HG03280 (cell line): Measurements from ENCODE around the gene FOXP1.

Experiments used
- ATAC-seq: cut with Tn5 transposase; IDR thresholded peaks from one replicate; pipeline ENCODE4 v1.9.1; 2021; ENCODE audit warnings: mild to moderate bottlenecking, moderate library complexity; ENCODE audit not compliant: unreplicated experiment

The FOXP1 gene

DNA sequence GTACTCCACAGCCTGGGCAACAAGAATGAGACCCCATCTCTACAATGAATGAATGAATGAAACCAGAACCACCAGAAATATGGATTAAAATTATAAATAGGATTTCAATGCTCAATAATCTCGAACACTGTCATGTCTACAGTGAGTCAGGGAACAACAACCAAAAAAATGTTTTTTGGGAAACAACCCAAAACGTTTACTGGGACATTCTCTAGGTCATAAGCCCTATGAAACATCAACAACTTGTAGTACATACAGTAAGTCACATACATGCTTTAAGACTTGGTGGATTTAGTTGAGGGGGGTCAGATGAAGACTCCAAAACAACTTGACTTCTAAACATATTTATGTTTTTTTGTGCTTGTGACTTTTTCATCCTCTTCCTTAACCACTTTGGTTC is 511.2 kb downstream of the FOXP1 start:
- no peak for ATAC-seq

DNA sequence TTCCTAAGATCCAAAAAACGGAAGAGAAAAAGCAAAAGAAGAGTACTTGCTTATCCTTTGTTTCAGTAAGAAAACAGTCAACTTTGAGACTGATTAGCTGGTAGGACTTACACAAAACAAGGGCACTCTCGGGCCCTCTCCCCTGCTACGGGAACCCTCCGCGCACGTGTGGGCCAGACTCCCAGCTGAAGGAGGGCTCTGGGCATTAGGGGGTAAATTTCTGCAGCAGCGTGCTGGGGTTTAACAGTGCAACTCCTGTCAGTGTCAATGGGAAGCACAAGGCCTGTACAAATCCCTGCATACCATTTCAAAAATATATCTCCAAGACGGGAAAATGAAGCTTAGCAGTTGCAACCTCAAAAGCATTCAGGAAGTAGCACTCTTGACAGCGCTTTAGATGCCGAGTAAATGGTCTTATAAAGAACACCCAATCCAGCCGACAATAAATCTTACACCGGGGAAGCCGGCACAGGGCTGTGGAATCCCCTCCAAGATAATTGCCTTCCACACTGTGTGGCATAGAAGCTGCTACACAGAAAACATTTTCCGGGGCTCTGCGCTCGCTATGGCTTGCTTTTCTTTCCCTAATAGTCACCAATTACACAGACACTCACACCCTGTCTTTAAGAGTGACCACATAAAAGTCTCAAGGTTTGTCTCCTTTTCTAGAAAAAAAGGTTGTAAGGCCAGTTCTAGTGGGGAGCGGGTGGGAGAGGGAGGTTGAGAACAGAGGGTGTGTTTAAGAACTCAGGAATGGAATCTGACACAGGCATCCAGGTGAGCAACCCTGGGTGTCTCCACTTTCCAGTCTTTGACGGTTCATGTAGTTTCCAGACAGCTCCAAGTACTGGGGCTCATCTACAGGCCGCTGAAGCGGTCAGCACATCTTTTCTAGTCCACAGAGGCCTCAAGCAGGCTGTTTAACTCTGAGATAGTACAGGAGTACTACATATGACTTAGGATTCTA is 512.7 kb downstream of the FOXP1 start:
- ATAC-seq, result no peak

GRCh38 chr3:71069797-71070196 is 513.7 kb downstream of the FOXP1 start:
- ATAC-seq, result no peak

DNA sequence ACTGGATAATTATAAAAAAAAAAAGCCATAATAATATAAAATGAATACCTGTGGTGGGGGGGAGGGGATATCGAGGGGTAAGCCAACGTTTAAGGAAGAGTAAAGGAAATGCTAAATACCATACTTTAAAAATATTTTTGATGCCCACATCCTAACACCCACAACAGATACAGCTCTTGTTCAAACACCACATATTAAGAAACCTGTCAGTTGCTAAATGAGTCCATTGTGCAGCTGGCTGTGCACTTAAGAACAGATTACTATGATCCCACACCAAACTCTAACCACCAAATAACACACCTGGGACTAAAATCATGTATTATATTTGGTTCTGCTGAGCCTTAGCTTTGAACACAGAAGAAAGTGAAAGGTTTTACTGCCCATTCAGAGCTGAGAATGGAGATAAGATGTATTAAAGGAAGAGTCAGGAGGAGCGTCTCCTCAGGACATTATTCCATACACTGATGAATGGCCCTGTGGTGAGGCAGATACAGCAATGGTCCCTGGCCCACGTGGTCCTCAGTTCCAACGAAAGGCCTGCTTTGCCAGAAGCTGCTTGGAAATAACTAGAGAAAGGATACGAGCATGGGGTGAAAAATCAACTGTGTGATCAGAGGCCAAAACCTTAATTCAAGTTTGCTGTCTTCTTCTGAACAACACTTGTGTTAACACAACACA is 515.4 kb downstream of the FOXP1 start:
- ATAC-seq, result no peak

DNA sequence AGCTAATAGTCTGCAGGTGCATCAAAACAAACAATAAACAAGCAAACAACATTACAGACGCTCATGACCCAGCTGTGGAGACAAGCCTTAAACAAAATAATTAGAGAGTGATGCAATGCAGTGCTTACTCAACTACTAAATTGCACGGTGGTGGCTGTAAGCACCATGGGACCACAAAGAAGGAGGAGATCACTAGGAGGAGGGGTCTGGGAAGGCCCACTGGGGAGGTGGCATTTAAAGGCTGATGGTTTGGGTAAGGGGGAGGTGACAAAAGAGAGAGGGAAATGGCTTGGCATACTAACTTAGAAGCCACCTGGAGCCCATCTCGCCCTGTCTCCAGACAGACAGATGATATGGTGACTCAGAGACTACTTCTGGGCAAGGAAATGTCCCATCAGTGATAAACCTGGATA is 516.7 kb downstream of the FOXP1 start:
- no peak for ATAC-seq

DNA sequence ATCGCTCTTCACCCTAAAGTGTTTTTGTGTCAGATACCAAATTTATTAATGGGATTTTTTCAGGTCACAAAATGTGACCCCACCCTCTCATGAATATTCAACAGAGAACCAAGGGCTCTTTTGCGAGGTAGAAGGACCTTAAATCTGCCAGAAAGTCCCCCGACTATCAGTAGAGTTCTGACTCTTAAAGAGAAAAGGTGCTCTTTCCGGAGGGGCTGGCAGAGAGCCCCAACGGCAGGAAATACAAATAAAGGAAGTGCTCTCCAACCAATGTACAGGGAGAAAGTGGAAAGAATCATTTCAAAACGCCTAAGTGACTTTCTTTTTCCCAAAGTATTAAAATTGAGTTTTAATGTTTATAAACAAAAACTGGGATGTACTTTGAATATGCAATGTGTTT is 517.2 kb downstream of the FOXP1 start:
- no peak for ATAC-seq

- no peak for ATAC-seq
Observed at GRCh38 chr3:71065764-71066013, 517.8 kb downstream of the FOXP1 start.

- ATAC-seq, result no peak
Observed at GRCh38 chr3:71064956-71065763, 518.4 kb downstream of the FOXP1 start.

DNA sequence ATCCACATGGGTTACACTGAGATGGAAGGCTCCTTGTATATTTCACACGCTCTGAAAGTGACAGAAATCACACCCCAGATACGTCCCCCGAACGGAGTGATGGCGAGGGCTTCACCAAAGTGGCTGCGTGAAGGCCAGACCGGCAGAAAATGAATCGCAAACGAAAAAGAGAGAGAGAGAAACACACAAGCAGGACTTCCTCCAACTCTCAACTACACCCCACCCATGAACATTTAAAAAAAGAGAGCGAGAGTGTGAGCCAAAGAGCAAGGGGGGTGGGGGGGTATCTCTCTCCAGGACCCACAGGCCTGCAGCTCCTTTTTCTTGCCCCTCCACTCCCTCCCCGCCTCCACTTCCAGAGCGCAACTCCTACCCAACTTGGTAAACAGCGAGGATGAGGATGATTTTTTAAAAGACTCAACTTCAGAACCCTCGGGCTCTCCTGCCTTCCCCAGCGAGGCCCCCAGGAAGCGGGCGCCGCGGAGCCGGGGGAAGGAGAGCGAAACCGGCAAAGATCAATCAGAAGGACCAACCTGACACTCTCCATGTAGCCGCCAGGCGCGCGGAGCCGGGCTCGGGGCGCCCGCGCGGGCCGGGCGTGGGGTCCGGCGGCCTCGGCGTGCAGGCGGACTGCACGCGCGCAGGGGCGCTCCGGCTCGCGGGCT is 519.1 kb downstream of the FOXP1 start:
- ATAC-seq, result no peak

- ATAC-seq, result no peak
Observed at GRCh38 chr3:71063773-71064290, 519.7 kb downstream of the FOXP1 start.

- ATAC-seq, result no peak
Observed at GRCh38 chr3:71062952-71063772, 520.4 kb downstream of the FOXP1 start.

DNA sequence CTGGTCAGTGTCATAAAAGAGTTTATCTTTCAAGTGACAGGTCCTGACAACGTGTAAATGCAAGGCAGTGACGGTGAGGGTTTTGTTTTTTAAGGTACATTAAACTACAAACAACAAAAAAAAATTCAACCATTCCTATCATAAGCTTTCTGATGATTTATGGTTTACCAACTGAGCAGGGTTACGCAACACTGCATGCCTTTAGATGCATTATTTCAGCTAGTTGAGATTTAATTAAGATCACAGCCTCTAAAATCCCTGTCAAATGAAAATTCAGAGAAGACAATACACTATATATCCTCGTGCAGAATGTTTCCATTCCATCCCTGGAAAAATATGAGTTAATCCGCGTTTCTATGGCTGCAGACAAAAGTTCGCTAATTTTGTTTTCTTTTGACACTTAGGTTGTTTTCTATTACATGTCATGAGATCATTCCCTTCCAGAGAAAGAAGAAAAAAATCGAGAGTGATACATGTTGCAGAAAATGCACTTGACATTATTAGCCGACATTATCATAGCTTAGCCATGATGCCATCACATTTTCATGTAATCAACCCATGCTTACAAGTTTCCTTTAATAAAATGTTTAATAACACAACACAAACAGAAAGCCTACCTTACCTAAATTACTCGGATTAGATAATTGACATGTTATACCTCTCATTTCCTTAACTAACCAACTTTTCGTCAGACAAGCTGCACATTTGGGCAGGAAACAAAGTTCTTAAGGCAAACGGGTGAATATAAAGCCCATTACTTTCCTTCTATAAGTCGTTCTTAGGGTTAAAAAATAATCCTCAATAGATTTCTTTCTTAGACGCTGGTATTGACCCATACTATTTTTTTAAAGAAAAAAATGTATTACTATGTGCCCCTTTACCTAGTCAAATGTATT is 521.2 kb downstream of the FOXP1 start:
- no peak for ATAC-seq

DNA sequence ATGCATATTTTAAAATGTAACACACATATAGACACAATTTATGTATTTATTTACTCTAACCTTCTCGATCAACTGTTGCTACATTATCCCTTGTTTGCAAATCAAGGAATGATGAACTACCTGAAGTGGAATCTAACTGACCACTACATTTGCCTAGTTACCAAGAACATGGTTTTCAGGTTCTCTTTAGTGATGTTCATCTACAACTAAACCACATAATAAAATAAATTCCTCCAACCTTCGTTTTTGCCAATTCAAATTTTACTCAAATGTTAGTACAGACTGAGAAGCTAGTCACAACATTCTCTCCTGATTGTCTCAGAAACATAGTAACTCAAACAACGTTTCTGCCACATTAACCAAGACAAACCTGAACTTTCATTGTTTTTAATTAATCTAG is 521.9 kb downstream of the FOXP1 start:
- ATAC-seq, result no peak

GRCh38 chr3:71061037-71061436 is 522.5 kb downstream of the FOXP1 start:
- no peak for ATAC-seq

DNA sequence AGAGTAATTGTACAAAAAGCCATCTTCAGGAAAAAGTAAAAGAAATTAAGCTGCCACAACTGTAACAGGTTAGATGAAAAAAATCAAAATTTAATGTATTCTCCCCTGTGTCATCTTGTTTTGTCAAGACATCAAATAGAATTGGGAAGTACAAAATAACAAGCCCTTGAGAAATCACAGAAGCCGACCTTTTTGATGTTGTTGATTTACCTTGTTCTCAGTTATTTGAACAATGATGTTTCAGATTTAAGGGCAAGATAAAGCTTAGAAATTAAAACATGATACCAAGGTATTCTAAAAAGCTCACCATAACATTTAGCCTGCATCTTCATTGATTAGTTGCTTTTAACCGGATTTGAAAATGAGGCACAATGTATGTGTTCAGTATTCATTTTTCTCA is 523.0 kb downstream of the FOXP1 start:
- ATAC-seq, result no peak

- no peak for ATAC-seq
Observed at GRCh38 chr3:71057526-71057894, 526.0 kb downstream of the FOXP1 start.

DNA sequence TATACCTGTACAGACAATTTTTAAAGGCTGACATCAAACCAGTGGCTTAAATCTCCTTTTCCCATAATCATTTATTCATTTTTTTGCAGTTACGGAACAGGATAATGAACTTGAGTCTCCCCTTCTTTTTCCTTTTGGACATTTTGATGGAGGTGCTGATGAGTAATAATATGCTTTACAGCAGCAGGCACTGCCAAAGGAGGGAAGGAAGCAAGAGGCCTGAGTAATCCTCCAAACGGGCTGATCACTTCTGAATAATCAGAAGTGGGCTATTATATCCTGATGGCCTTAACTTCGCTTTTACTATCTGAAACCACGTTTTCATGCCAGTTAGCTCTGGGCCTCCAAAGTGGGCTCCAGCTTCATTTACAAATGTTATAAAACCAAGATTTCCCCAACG is 527.2 kb downstream of the FOXP1 start:
- ATAC-seq, result no peak

DNA sequence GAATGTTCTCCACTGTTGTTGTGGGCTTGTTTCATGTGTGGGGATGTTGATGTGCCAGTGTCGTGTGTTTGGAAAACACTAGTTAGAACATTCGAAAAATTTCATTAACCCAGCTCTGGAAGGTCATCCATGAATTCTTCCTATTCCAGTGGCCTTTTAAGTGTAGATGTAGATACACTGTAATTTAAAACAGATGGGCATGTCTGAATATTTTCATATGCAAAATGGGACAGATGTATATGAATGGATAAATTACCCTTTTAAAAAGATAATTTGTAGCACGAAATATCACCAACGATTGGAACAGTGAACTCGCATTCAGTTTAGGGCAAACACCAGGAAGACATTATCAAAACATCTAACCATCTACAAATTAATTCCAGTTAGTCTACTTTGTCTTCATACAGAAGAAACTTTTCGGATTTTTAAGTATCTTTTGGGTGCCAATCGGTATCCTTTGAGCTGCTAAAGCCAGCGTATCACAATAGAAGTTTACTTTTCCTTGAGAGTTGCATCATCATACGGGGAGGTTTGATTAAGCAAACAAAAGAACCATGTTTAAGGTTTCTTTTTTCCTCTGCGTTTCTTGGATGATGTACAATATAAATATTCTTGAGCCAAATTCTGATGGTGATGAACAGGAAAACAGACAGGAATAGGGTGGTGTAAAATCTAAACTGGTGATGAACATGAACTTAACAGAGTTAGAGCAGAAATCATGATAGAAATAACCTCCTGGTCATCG is 528.1 kb downstream of the FOXP1 start:
- no peak for ATAC-seq
